H4 (cell line): Measurements from ENCODE around the gene ADH5. TPM values are rescaled to one million over a fixed set of nuclear protein-coding genes. Genes with fewer than 3 reads are reported as not detected.
"Not testable (repeated sequence)": the region's sequence is repeated elsewhere in the genome, so short reads cannot be mapped to it uniquely, and the experiment has no call there.

ENCODE experiments used
- DNase-seq: peaks from one replicate; pipeline ENCODE4 v3.0.0-alpha.2; 2015; ENCODE audit warnings: low spot score
- total RNA-seq: library from RNA; depleted of rRNA; stranded (reverse); fragments of >200 nt; shearing (Covaris generic); gene quantifications from 2 replicates; pipeline ENCODE4 v1.2.3, GENCODE V29; 2014; rRNA removed

The ADH5 gene
- total RNA-seq, 1 experiment from 2014 or later: 221 TPM

DNA sequence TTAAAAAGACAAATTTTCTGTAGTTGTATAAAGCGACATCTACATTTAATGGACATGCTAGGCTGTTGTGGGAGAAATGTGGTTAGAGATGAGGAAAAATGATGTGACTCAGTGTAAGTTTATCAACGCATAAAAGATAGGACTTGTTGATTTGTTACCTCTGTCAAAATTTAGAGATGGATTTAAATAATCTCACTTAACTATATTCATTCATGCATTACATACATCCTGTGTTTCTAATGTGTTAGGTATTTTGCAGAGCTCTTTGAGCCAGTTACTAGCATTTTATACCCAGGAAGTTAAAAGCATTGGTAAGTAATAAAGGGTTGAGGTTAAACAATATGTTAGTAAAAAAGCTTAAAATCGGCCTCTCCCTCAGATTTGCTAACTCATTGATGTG lies 58.7 kb downstream of the ADH5 start:
- no peak for DNase-seq

DNA sequence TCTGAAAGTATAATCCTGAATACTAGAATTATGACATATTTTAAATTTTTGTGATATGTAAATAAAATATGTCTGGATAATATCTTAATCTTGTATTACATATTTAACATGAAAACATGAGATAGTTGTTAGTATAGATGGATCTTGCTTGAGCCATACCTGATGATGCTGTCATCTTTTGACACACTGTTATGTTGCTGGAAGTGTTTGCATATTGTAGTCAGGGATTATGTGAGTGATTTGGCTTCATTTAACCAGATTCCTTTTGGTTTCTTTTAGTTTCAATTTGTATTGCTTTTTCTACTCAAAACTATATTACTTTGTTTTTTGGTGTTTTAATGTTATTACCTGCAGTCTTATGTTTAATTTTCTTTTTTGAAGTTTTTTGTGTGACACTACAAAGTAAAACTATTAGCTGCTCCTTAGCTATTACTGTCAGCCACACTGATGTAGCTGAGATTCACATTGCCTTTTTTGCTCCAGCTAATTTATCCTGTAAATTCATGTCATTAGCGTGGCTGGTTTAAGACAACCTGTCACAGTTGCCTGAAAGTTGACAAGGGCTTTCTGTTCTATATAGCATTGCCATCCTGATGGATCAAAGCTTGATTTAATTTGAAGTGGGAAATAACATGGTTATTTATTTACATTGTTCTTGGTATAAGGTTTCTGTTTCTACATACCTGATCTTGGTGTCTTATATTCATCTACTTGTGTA lies 59.4 kb downstream of the ADH5 start:
- no peak for DNase-seq

DNA sequence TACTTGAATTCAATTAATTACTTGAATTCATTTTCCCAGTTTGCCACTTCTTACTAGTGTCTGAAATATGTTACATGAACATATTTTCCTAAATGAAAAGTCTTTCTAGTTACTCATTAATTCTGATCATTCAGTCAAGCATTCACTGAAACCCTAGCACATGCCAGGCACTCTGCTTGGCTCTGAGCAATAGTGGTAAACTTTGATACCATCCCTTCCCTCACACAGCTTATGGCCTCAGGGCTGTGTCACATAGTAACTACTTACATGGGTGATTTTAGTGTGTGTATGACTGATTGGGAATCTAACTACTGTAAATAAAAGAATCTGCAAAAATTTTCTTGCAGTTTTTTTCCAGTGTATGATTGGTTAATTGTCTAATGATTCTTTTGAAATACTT lies 60.4 kb downstream of the ADH5 start:
- no peak for DNase-seq

DNA sequence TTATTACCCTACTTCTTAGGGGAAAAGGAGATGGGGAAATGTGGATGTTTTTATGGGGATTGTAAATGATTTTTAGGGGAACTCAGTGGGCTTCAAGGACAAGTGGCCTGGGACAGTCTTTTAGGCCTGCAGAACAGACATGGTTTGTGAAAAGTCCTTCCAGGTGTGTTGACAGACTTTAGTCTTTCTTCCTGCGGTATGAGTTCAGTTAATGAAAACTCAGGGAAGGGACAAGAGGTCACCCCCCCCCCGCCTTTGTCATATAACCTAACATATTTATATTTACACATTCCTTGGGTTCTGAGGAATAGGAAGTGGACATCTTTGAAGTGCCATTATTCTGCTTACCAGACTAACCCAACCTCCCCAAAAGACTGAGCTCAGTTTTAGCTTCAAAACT lies 61.3 kb downstream of the ADH5 start:
- no peak for DNase-seq

DNA sequence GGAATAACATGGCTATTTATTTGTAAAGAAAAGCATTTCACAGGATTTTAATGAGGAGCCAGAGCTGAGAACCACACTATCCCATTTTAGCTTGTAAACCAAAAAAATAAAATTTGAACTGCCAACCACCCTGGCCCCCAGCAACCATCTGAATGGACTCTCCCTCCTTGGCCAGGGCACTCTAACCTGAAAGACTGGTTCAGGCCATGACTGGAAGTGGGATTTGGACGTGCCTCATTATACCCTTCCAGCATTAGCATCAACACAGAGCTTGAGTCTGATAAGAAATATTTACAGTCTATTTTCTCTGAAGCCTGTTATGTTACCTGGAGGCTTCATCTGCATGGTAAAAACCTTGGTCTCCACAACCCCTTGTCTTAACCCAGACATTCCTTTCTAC lies 63.1 kb downstream of the ADH5 start:
- no peak for DNase-seq

DNA sequence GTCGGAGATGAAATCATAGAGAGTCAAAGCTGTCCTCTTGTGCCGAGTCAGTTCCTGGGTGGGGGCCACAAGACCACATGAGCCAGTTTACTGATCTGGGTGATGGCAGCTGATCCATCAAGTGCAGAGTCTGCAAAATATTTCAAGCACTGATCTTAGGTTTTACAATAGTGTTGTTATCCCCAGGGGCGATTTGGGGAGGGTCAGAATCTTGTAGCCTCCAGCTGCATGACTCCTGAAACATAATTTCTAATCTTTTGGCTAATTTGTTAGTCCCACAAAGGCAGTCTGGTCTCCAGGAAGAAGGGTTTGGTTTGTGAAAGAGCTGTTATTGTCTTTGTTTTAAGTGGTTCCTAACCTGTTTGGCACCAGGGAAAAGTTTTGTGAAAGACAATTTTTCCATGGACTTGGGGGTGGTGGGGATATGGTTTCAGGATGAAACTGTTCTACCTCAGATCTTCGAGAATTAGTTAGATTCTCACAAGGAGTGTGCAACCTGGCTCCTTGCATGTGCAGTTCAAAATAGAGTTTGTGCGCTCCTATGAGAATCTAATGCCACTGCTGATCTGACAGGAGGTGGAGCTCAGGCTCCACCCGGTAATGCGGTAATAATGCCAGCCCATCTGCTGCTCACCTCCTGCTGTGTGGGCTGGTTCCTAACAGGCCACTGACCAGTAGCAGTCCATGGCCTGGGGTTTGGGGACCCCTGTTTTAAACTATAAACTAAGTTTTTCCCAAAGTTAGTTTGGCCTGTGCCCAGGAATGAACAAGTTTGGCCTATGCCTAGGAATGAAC lies 63.9 kb downstream of the ADH5 start:
- no peak for DNase-seq

DNA sequence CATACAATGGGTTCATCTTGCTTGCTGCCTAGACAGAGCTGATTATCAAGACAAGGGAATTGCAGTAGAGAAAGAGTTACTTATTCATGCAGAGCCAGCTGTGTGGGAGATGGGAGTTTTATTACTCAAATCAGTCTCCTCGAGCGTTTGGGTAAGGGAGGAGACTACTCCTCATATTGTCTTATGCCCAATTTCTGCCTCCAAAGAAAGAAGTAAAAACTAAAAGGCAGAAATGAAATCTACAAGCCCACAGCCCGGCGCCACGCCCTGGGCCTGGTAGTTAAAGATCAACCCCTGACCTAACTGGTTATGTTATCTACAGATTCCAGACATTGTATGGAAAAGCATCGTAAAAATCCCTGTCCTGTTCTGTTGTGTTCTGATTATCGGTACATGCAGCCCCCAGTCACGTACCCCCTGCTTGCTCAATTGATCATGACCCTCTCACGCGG lies 64.8 kb downstream of the ADH5 start:
- DNase-seq: not testable (repeated sequence)

DNA sequence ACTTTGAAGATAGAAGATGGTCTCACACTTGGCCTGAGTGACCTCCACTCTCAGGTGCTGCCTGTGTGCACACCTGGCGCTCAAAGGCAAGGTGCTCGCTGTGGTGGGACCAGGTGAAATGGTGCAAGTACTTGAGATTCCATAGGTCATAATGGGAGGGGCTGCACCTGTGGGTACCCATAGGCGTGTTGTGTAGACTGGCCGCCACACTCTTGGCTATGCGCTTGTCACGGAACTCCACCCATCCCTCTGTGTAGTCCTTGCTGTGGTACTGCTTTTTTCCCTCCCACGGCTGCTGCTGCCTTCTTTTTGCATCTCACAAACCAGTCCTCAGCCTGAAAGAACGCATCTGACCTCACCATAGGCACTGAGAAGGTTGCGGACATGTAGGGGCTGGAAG lies 66.0 kb downstream of the ADH5 start:
- DNase-seq: no peak

DNA sequence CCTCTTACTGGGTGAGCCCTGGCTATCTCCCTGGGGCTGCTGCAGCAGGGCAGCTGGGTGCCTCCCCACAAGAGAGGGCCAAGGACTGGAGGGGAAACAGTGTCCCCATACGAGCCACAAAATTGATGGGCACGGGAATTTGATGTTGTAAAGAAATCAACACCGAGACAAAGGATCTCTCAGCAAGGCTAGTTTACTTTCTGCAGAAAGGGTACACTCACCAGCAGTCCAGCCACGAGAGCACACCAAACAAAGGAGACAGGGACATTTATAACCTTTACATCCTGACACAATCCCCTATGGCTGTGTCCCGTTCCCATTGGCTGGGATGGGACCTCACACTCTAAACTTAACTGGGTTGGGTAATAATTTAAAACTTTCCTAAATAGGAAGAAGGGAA lies 67.2 kb downstream of the ADH5 start:
- no peak for DNase-seq

Other genes starting within 250 kb of the ADH5 start
- gene EIF4E, start 159.7 kb downstream of the ADH5 start, total RNA-seq: 232 and 242 TPM in 2 replicates
- gene METAP1, start 93.1 kb downstream of the ADH5 start, total RNA-seq: 84.7 and 94.6 TPM in 2 replicates
- not detected in 2 replicates for gene ADH4, start 55.5 kb upstream of the ADH5 start, total RNA-seq
- not detected in 2 replicates for gene ADH6, start 130.5 kb upstream of the ADH5 start, total RNA-seq
- not detected in 2 replicates for gene ADH1A, start 202.2 kb upstream of the ADH5 start, total RNA-seq
- not detected in 2 replicates for gene ADH1B, start 232.6 kb upstream of the ADH5 start, total RNA-seq